ENCODE data around the gene WBP1L. TPM values are rescaled to one million over a fixed set of nuclear protein-coding genes. Genes with fewer than 3 reads are reported as not detected.
A peak's percentile ranks its signal among the peaks of the same experiment; 100 is the strongest.
"Not testable (repeated sequence)": the region's sequence is repeated elsewhere in the genome, so short reads cannot be mapped to it uniquely, and the experiment has no call there.

Gene WBP1L
- total RNA-seq, 1 donor from 2014 or later = 44.5 TPM

DNA sequence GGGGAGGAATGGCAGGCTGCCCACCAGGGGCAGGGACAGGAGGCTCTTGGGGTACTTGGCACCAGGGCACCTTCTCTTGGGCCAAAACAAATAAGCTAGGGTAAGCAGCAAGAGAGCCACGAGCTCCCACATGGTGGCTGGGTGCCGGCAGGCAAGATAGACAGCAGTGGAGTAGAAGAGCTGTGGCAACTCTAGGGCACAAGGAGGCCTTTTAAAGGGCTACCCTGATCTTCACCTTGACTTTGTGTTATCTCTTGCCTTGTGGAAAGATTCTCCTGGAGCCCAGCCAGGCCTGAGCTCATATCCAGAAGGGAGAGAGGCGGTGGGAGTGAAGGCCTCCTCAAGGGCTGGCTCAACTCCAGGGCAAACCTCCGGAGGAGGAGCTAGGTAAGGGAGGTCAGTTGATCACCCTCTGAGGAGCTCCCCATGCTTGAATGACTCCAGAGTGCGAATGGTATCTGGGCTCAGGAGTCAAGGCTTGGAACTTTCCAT lies 93.5 kb downstream of the WBP1L start, which contains the start of gene CYP17A1:
CYP17A1 (minus strand) TSS at position 184 of the 492 bp plus-strand sequence; CDS start at position 132, 52 bp downstream.
- H3K9me3 ChIP-seq = peaks cover 7% of the 10 kb centered on the region
- no peaks in the 10 kb centered on the region for H3K36me3 ChIP-seq
- peak; percentile 71 to 80 for ATAC-seq
- no peak within 1 kb of the TSS for H3K27ac ChIP-seq
- no peak for TF ChIP-seq CTCF (IDR thresholded peaks at IDR 0.05)
- intact Hi-C loops (cut with DNase I) = no loop called here
- H3K4me1 ChIP-seq = no peaks in the 10 kb centered on the region
- H3K27me3 ChIP-seq (ENCODE audit: low read depth) = no peaks in the 10 kb centered on the region
- DNase-seq = peak; percentile 68
- no peak within 1 kb of the TSS for H3K4me3 ChIP-seq

DNA sequence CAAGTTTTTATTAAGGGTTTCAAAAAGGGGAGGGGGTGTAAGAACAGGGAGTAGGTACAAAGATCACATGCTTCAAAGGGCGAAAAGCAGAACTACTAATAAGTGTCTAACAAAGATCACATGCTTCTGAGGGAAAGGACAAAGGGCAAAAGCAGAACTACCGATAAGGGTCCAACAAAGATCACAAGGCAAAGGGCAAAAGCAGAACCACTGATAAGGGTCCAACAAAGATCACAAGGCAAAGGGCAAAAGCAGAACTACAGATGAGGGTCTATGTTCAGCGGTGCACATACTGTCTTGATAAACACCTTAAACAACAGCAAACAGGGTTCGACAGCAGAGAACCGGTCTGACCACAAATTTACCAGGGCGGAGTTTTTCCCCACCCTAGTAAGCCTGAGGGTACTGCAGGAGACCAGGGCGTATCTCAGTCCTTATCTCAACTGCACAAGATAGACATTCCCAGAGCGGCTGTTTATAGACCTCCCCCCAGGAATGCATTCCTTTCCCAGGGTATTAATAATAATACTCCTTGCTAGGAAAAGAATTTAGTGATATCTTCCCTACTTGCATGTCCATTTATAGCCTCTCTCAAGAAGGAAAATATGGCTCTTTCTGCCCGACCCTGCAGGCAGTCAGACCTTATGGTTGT lies 94.7 kb downstream of the WBP1L start:
- DNase-seq; H3K9me3 ChIP-seq; H3K27me3 ChIP-seq (ENCODE audit: low read depth); intact Hi-C loops (cut with DNase I); H3K4me3 ChIP-seq; ATAC-seq; H3K4me1 ChIP-seq; H3K36me3 ChIP-seq; H3K27ac ChIP-seq: not testable (repeated sequence)

DNA sequence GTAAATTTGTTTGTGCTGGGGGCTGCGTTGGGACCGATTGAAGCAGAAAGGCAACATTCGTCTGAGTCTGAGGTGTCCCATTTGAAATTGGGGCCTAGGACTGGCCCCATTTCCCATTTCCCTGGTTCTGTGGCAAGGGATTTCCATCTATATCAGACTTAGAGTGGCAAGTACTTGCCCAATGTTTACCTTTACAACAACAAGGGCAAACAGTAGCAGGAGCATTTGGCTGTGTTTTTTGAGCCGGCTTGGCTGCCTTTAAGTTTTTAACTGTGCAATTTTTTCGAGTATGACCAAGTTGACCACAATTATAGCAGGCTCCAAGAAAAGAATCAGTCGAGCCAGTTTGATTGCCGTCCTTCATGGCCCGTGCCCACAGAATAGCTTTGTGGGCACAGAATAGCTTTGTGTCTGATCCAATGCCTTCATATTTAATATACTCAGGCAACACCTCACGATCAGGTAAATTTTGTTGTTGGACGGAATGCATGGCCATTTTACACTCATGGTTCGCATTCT lies 98.1 kb downstream of the WBP1L start:
- Histone ChIP-seq H3K9me3 (peaks cover 7% of the 10 kb centered on the region), H3K4me1 (no peaks in the 10 kb centered on the region), H3K27ac (no peak overlapping the region), H3K27me3 (ENCODE audit: low read depth) (no peaks in the 10 kb centered on the region), H3K4me3 (no peak overlapping the region), H3K36me3 (no peaks in the 10 kb centered on the region)
- ATAC-seq (no peak), DNase-seq (no peak)
- no peak for TF ChIP-seq CTCF (IDR thresholded peaks at IDR 0.05)
- intact Hi-C loops (cut with DNase I) = no loop called here

DNA sequence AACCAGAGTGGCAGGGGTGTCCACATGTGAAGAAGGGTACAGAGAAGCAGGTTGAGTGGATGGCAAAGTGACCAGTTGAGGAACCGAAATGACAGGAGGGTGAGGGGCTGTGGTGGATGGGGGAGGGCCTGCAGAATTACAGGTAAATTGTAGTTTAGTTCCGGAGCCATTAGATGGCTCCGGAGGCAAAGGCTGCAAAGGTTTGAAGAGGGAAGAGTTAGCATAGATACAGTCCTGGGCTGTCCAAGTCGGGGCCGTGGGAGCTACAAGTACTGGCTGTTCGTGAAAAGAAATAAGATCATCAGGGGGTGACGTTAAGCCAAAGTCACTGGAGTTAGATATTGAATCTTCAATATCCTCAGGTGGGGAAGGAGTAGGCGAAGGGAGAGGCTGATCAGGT lies 99.4 kb downstream of the WBP1L start:
- H3K9me3 ChIP-seq; H3K4me3 ChIP-seq; H3K4me1 ChIP-seq; ATAC-seq; intact Hi-C loops (cut with DNase I); H3K36me3 ChIP-seq; H3K27me3 ChIP-seq (ENCODE audit: low read depth); DNase-seq; H3K27ac ChIP-seq: not testable (repeated sequence)

GRCh38 chr10:102844190-102844776 lies 100.5 kb downstream of the WBP1L start:
- DNase-seq; intact Hi-C loops (cut with DNase I); ATAC-seq; H3K27me3 ChIP-seq (ENCODE audit: low read depth); H3K27ac ChIP-seq; H3K36me3 ChIP-seq; H3K9me3 ChIP-seq; H3K4me3 ChIP-seq; H3K4me1 ChIP-seq: not testable (repeated sequence)

DNA sequence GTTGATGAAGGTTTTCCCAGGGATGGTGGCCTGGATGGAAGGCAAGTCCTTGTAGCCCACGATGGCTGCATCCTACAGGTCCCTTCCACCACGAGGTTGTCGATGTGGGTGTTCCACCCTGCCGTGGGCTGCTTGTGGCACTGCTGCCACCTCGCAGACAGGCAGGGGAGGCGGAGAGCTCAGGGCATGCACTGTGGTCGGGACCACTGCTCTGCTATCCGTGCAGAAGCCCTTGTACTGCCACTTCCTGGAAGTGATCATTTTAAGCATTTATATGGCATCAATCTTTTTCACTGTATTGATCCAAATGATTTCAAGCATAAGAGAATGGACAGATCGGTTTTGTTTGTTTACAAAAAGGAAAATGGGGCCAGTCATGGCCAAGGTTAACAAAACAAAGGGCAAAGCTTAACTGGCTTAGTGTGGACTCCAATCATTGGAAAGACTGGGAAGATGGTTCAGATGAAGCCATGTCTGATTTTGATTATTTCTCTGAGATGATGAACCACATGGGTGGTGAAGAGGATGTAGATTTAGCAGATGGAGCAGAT lies 101.7 kb downstream of the WBP1L start:
- Histone ChIP-seq H3K4me1 (no peaks in the 10 kb centered on the region), H3K4me3 (no peak overlapping the region), H3K27me3 (ENCODE audit: low read depth) (no peaks in the 10 kb centered on the region), H3K9me3 (no peaks in the 10 kb centered on the region), H3K27ac (no peak overlapping the region), H3K36me3 (no peaks in the 10 kb centered on the region)
- DNase-seq = no peak
- no peak for ATAC-seq
- intact Hi-C loops (cut with DNase I) = no loop called here
- TF ChIP-seq CTCF (IDR thresholded peaks at IDR 0.05) = no peak

All from lower lobe of right lung (tissue), 2 donors.